Measurements from ENCODE around the gene CITED4.

GRCh38 chr1:40842207-40842606, 20.0 kb downstream of the CITED4 start:
- TF ChIP-seq CTCF (IDR thresholded peaks at IDR 0.05): no peak
- TF ChIP-seq POLR2A (IDR thresholded peaks at IDR 0.05): no peak
